HL-60 (cell line): ENCODE measurements around the gene ANTXR1.

Experiments used
- GABPA ChIP-seq: IDR thresholded peaks from 2 replicates; pipeline ENCODE4 v1.6.1; 2012; ENCODE audit warnings: low read depth
- SPI1 ChIP-seq: IDR thresholded peaks from 2 replicates; pipeline ENCODE4 v1.6.1; 2012; ENCODE audit warnings: low read depth, mild to moderate bottlenecking, borderline replicate concordance
- TF ChIP-seq, protein P1 (sequence below): IDR thresholded peaks from one replicate; pipeline ENCODE4 v1.5.1; 2011; ENCODE audit warnings: low read length, control low read depth, inconsistent platforms; ENCODE audit not compliant: insufficient read depth
- TF ChIP-seq, protein P2 (sequence below): IDR thresholded peaks from 2 replicates; pipeline ENCODE4 v1.6.1; 2012; ENCODE audit warnings: low read depth; ENCODE audit not compliant: insufficient replicate concordance

DNA sequence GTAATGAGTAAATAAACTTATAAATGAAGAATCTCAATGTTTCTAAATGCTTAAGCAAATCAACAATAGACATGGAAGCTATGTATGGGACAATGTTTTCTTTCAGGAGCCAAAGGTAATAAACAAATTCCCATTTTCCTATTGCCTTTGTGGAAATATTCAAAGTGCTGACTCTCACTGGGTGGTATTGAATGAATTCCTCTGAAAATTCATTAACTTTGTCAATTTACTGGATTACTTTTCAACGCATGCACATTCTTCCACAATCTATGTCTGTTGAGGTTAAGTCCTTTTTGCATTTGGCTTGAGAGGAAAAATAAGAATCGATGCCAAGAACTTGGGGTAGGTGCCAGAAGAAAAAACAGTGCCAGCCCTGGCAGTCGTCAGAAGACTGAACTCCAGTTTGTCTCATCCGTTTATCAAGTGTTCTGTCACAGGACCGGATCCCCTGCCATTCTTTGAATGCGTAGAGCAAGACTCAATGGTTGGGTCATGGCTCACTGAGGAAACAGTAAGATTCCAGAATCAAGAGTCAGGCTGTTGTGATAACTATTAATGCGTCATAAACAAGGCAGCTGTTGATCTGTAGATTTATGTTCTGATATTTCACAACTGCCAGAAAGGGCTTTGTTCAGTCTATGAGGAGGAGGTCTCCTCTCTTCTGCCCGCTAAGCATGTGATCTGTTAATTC, 240.8 kb downstream of the ANTXR1 start:
- TF ChIP-seq, protein P1, sequence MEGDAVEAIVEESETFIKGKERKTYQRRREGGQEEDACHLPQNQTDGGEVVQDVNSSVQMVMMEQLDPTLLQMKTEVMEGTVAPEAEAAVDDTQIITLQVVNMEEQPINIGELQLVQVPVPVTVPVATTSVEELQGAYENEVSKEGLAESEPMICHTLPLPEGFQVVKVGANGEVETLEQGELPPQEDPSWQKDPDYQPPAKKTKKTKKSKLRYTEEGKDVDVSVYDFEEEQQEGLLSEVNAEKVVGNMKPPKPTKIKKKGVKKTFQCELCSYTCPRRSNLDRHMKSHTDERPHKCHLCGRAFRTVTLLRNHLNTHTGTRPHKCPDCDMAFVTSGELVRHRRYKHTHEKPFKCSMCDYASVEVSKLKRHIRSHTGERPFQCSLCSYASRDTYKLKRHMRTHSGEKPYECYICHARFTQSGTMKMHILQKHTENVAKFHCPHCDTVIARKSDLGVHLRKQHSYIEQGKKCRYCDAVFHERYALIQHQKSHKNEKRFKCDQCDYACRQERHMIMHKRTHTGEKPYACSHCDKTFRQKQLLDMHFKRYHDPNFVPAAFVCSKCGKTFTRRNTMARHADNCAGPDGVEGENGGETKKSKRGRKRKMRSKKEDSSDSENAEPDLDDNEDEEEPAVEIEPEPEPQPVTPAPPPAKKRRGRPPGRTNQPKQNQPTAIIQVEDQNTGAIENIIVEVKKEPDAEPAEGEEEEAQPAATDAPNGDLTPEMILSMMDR, result no peak
- TF ChIP-seq SPI1, result no peak
- no peak for TF ChIP-seq GABPA
- TF ChIP-seq, protein P2, sequence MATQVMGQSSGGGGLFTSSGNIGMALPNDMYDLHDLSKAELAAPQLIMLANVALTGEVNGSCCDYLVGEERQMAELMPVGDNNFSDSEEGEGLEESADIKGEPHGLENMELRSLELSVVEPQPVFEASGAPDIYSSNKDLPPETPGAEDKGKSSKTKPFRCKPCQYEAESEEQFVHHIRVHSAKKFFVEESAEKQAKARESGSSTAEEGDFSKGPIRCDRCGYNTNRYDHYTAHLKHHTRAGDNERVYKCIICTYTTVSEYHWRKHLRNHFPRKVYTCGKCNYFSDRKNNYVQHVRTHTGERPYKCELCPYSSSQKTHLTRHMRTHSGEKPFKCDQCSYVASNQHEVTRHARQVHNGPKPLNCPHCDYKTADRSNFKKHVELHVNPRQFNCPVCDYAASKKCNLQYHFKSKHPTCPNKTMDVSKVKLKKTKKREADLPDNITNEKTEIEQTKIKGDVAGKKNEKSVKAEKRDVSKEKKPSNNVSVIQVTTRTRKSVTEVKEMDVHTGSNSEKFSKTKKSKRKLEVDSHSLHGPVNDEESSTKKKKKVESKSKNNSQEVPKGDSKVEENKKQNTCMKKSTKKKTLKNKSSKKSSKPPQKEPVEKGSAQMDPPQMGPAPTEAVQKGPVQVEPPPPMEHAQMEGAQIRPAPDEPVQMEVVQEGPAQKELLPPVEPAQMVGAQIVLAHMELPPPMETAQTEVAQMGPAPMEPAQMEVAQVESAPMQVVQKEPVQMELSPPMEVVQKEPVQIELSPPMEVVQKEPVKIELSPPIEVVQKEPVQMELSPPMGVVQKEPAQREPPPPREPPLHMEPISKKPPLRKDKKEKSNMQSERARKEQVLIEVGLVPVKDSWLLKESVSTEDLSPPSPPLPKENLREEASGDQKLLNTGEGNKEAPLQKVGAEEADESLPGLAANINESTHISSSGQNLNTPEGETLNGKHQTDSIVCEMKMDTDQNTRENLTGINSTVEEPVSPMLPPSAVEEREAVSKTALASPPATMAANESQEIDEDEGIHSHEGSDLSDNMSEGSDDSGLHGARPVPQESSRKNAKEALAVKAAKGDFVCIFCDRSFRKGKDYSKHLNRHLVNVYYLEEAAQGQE, result no peak
